Natural killer cell treated with Interleukin-12 subunit alpha and Interleukin-12 subunit beta and Interleukin-15 and Interleukin-18, amount 100 ng/mL, for 72 hours (primary cell): ENCODE results near the gene SELENOO. TPM values are rescaled to one million over a fixed set of nuclear protein-coding genes. Genes with fewer than 3 reads are reported as not detected.

Experiments used
- ATAC-seq, 2 donors: fragments of 150-1000 bp; cut with Tn5 transposase in 1 of 2; sonication (Bioruptor Pico), chemical (Tn5 transposase) in 1 of 2; 2 replicates each; pipeline ENCODE4 v1.10.0; 2021
- DNase-seq: peaks from one replicate; pipeline ENCODE4 v3.0.0; 2022; ENCODE audit warnings: low spot score
- H3K27ac Mint-ChIP-seq, 2 donors: 1 replicate in 1 of 2; 2 replicates in 1 of 2; pipeline ENCODE4 v1.8.0; 2022; ENCODE audit warnings: mixed read lengths in 2 of 2, mild to moderate bottlenecking in 1 of 2, moderate library complexity in 1 of 2
- H3K27me3 Mint-ChIP-seq, 2 donors: 1 replicate in 1 of 2; 2 replicates in 1 of 2; pipeline ENCODE4 v1.8.0; 2022; ENCODE audit warnings: mixed read lengths in 2 of 2
- H3K36me3 Mint-ChIP-seq: one replicate; pipeline ENCODE4 v1.8.0; 2022; ENCODE audit warnings: mixed read lengths
- H3K4me1 Mint-ChIP-seq, 2 donors: 1 replicate in 1 of 2; 2 replicates in 1 of 2; pipeline ENCODE4 v1.8.0; 2022; ENCODE audit warnings: low read depth in 2 of 2, mixed read lengths in 2 of 2, mild to moderate bottlenecking in 1 of 2
- H3K4me3 Mint-ChIP-seq: one replicate; pipeline ENCODE4 v1.8.0; 2022; ENCODE audit warnings: mixed read lengths
- H3K9me3 Mint-ChIP-seq: 2 replicates; pipeline ENCODE4 v1.8.0; 2022; ENCODE audit warnings: mixed read lengths
- total RNA-seq, 2 donors: library from RNA; stranded (reverse); gene quantifications; one replicate each; pipeline ENCODE4 v1.2.3, GENCODE V29; 2022

SELENOO gene
- total RNA-seq, 2 donors from 2014 or later: 23.4 to 43.3 TPM

- H3K4me1 Mint-ChIP-seq: peaks cover 4 to 5% of the 10 kb centered on the region in 2 donors
- no peak overlapping the region for H3K27ac Mint-ChIP-seq
- no peak for DNase-seq
- peaks cover 0 to 7% of the 10 kb centered on the region in 2 donors for H3K27me3 Mint-ChIP-seq
- ATAC-seq: no peak
- H3K4me3 Mint-ChIP-seq: no peak overlapping the region
- H3K36me3 Mint-ChIP-seq: no peaks in the 10 kb centered on the region
- no peaks in the 10 kb centered on the region for H3K9me3 Mint-ChIP-seq
These were observed 62.3 kb downstream of the SELENOO start for GRCh38 chr22:50262973-50263617.

- Mint-ChIP-seq H3K27ac (no peak overlapping the region), H3K36me3 (no peaks in the 10 kb centered on the region), H3K4me1 (peaks cover 5 to 7% of the 10 kb centered on the region in 2 donors), H3K4me3 (no peak overlapping the region), H3K27me3 (peaks cover 0 to 5% of the 10 kb centered on the region in 2 donors), H3K9me3 (no peaks in the 10 kb centered on the region)
- no peak for DNase-seq
- no peak for ATAC-seq
These were observed 63.4 kb downstream of the SELENOO start for GRCh38 chr22:50264104-50264745.

GRCh38 chr22:50264946-50265669 is 64.3 kb downstream of the SELENOO start:
- ATAC-seq (no peak), DNase-seq (no peak)
- Mint-ChIP-seq H3K4me3 (no peak overlapping the region), H3K4me1 (peaks cover 5 to 7% of the 10 kb centered on the region in 2 donors), H3K27me3 (peaks cover 0 to 5% of the 10 kb centered on the region in 2 donors), H3K27ac (no peak overlapping the region), H3K9me3 (no peaks in the 10 kb centered on the region), H3K36me3 (no peaks in the 10 kb centered on the region)

DNA sequence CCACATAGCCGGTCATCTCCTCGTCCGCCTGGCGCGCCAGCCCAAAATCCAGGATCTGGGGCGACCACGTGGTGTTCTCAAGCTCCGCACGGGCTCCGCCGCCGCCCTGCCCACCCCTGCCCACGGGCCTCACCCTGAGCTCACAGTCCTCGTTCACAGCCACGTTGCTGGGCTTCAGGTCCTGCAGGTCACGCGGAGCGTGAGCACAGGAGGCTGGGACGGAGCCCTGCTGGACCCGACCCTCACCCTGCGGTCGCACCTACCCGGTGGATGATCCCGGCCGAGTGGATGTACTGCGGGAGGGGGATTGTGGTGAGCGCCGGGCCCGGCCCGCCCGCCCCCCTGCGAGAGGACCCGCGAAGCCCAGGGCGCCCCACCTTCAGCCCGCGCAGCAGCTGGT is 66.2 kb downstream of the SELENOO start:
- peaks cover 4 to 6% of the 10 kb centered on the region in 2 donors for H3K4me1 Mint-ChIP-seq
- no peak overlapping the region for H3K27ac Mint-ChIP-seq
- no peaks in the 10 kb centered on the region for H3K36me3 Mint-ChIP-seq
- DNase-seq (no peak), ATAC-seq (no peak)
- peaks cover 0 to 5% of the 10 kb centered on the region in 2 donors for H3K27me3 Mint-ChIP-seq
- H3K4me3 Mint-ChIP-seq: no peak overlapping the region
- no peaks in the 10 kb centered on the region for H3K9me3 Mint-ChIP-seq

Other genes starting within 250 kb of the SELENOO start
- gene PIM3, start 240.2 kb upstream of the SELENOO start, total RNA-seq: 100 to 1,000 TPM in 1 of 2 donors, 10 to 100 TPM in 1; 78.5 to 115 TPM
- not detected for gene IL17REL, start 188.2 kb upstream of the SELENOO start, total RNA-seq
- not detected for gene TTLL8, start 142.7 kb upstream of the SELENOO start, total RNA-seq
- 10 to 100 TPM in 1 of 2 donors, 1 to 10 TPM in 1; 4.5 to 14.8 TPM for gene MLC1, start 115.6 kb upstream of the SELENOO start, total RNA-seq
- gene MOV10L1, start 111.0 kb upstream of the SELENOO start, total RNA-seq: not detected
- 1 to 10 TPM; 3.0 to 3.5 TPM for gene PANX2, start 30.3 kb upstream of the SELENOO start, total RNA-seq
- 100 to 1,000 TPM in 1 of 2 donors, 10 to 100 TPM in 1; 71.0 to 139 TPM for gene TRABD, start 15.1 kb upstream of the SELENOO start, total RNA-seq
- 10 to 100 TPM; 47.6 to 80.1 TPM for gene TUBGCP6, start 44.0 kb downstream of the SELENOO start, total RNA-seq
- gene HDAC10, start 50.3 kb downstream of the SELENOO start, total RNA-seq: 100 to 1,000 TPM in 1 of 2 donors, 10 to 100 TPM in 1; 54.5 to 113 TPM
- gene MAPK12, start 60.7 kb downstream of the SELENOO start, total RNA-seq: 1 to 10 TPM; 1.6 to 9.0 TPM
- 10 to 100 TPM; 10.2 to 15.1 TPM for gene MAPK11, start 69.4 kb downstream of the SELENOO start, total RNA-seq
- 1 to 10 TPM; 4.4 to 5.5 TPM for gene PLXNB2, start 106.6 kb downstream of the SELENOO start, total RNA-seq
- 1 to 10 TPM; 2.2 TPM for gene DENND6B, start 126.0 kb downstream of the SELENOO start, total RNA-seq
- gene PPP6R2, start 142.3 kb downstream of the SELENOO start, total RNA-seq: 100 to 1,000 TPM in 1 of 2 donors, 10 to 100 TPM in 1; 61.1 to 100 TPM